RWPE1 (cell line): ENCODE measurements around the gene CDK8.

Experiments
- CTCF ChIA-PET: fragments of 350-600 bp; sonication (Branson Sonifier 250); formaldehyde crosslinking; extraction: SDS; loops from one replicate; lab custom pipeline; 2021; lab: Yijun Ruan, JAX
- POLR2A ChIA-PET: fragments of 400-600 bp; formaldehyde crosslinking; extraction: SDS; loops from one replicate; lab custom pipeline; 2020; ENCODE audit warnings: antibody characterized with exemption; ENCODE audit not compliant: low non-redundant PET; lab: Yijun Ruan, JAX
- DNase-seq: peaks from one replicate; pipeline ENCODE4 v3.0.0; 2012; ENCODE audit warnings: low spot score
- H3K27ac ChIP-seq: fragments of 450-650 bp; 2 replicates; pipeline ENCODE4 v1.5.1; 2017
- CTCF ChIP-seq: fragments of 450-650 bp; conservative IDR thresholded peaks from 2 replicates; pipeline ENCODE4 v1.5.1; 2017; ENCODE audit warnings: low read depth, mild to moderate bottlenecking

The CDK8 gene

GRCh38 chr13:26327940-26328725 lies 74.2 kb downstream of the CDK8 start:
- ChIA-PET CTCF (no interaction called here), POLR2A (no interaction called here)

GRCh38 chr13:26335158-26335557 lies 81.2 kb downstream of the CDK8 start:
- DNase-seq = no peak
- POLR2A ChIA-PET = no interaction called here
- TF ChIP-seq CTCF = no peak
- H3K27ac ChIP-seq = no peak overlapping the region
- CTCF ChIA-PET = no interaction called here

More at GRCh38 chr13:26327940-26328725, 74.2 kb downstream of the CDK8 start:
- no peak for DNase-seq
- no peak for TF ChIP-seq CTCF
- H3K27ac ChIP-seq = no peak overlapping the region

DNA sequence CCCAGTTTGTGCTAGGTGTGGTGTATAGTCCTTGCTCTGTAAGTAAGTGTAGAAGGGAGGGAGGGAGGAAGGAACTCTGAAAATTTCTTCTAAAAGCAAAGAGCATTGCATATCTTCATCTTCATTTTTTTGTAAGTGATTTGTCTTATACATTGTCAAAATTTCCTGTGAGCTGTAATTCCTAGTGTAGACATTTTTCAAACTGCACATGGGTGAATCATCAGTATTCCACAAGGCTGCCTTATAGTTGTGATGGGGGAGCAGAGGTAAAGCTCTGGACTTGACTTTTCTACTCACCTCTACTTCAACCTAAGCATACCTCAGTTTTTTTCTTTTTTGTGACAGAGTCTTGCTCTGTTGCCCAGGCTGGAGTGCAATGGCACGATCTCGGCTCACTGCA lies 86.9 kb downstream of the CDK8 start:
- POLR2A ChIA-PET = no interaction called here
- TF ChIP-seq CTCF = no peak
- CTCF ChIA-PET = no interaction called here
- no peak for DNase-seq
- H3K27ac ChIP-seq = no peak overlapping the region

GRCh38 chr13:26342898-26343297 lies 89.0 kb downstream of the CDK8 start:
- DNase-seq = no peak
- no peak overlapping the region for H3K27ac ChIP-seq
- no peak for TF ChIP-seq CTCF
- CTCF ChIA-PET = no interaction called here
- POLR2A ChIA-PET = no interaction called here

DNA sequence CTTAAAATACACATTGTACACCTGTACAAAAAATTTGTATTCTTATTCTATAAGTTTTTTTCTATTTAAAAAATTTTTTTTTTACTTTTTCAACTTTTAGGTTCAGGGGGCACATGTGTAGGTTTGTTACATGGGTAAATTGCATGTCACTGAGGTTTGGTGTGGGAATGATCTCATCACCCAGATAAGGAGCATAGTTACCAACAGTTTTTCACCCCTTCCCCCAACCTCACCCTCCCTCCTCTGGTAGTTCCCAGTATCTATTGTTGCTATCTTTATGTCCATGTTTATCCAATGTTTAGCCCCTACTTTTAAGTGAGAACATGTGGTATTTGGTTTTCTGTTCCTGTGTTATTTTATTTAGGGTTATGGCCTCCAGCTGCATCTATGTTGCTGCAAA lies 89.9 kb downstream of the CDK8 start:
- CTCF ChIA-PET = no interaction called here
- no peak overlapping the region for H3K27ac ChIP-seq
- TF ChIP-seq CTCF = no peak
- POLR2A ChIA-PET = no interaction called here
- DNase-seq = no peak

DNA sequence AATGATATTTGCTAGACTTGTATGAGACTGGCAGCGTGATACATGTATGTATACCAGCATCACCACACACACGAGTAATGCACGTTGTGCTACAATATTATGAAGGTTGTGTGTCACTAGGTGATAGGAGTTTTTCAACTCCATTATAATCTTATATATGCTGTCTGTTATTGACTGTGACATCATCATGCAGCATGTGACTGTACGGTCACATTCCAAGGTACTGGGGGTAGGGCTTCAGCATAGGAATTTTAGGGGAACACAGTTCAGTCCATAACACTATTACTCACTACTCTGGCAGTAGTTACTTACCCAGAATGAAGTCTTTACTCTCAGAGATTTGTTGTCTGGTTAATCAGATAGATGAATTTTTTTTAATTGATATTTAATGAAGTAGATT lies 91.1 kb downstream of the CDK8 start:
- POLR2A ChIA-PET = no interaction called here

More for the DNA sequence above, 91.1 kb downstream of the CDK8 start:
- no peak for TF ChIP-seq CTCF
- CTCF ChIA-PET = no interaction called here
- no peak for DNase-seq
- no peak overlapping the region for H3K27ac ChIP-seq
